NCI-H1417 (cell line): Measurements from ENCODE around the gene NTPCR.
"Not testable (repeated sequence)": the region's sequence is repeated elsewhere in the genome, so short reads cannot be mapped to it uniquely, and the experiment has no call there.

Source experiments
- DNase-seq, 3 experiments: peaks; one replicate each; lab custom pipeline; 2025; lab: John Stamatoyannopoulos, UW

The NTPCR gene

GRCh38 chr1:232950197-232951176, at the start of gene NTPCR:
Gene NTPCR (plus strand): TSS chr1:232950611. CDS start chr1:232950711, 100 bp downstream.
- DNase-seq, result peak; percentile 87 to 96 (median 87)

GRCh38 chr1:232900818-232901217, 49.6 kb upstream of the NTPCR start:
- no peak for DNase-seq

- DNase-seq, result no peak
Measured at GRCh38 chr1:232901255-232901654, 49.2 kb upstream of the NTPCR start.

- no peak for DNase-seq
Measured at GRCh38 chr1:232902774-232903350, 47.5 kb upstream of the NTPCR start.

- DNase-seq, result no peak
Measured at GRCh38 chr1:232904131-232904530, 46.3 kb upstream of the NTPCR start.

- DNase-seq, result no peak
Measured at GRCh38 chr1:232904566-232904965, 45.8 kb upstream of the NTPCR start.

- no peak for DNase-seq
Measured at GRCh38 chr1:232905331-232906034, 44.9 kb upstream of the NTPCR start.

GRCh38 chr1:232906441-232906840, 44.0 kb upstream of the NTPCR start:
- peak in 1 of 3 experiments; percentile 9 for DNase-seq

GRCh38 chr1:232908831-232909230, 41.6 kb upstream of the NTPCR start:
- DNase-seq, result peak in 1 of 3 experiments; percentile 10

- DNase-seq, result no peak
Measured at GRCh38 chr1:232909752-232910151, 40.7 kb upstream of the NTPCR start.

- no peak for DNase-seq
Measured at GRCh38 chr1:232911027-232911599, 39.3 kb upstream of the NTPCR start.

- no peak for DNase-seq
Measured at GRCh38 chr1:232912845-232913580, 37.4 kb upstream of the NTPCR start.

GRCh38 chr1:232914271-232914670, 36.1 kb upstream of the NTPCR start:
- not testable (repeated sequence) for DNase-seq

GRCh38 chr1:232915212-232915611, 35.2 kb upstream of the NTPCR start:
- DNase-seq, result no peak

GRCh38 chr1:232917053-232917452, 33.4 kb upstream of the NTPCR start:
- no peak for DNase-seq

- no peak for DNase-seq
Measured at GRCh38 chr1:232921381-232921780, 29.0 kb upstream of the NTPCR start.

GRCh38 chr1:232922485-232922884, 27.9 kb upstream of the NTPCR start:
- DNase-seq, result no peak

GRCh38 chr1:232923739-232924386, 26.5 kb upstream of the NTPCR start:
- no peak for DNase-seq

GRCh38 chr1:232924874-232925273, 25.5 kb upstream of the NTPCR start:
- DNase-seq, result no peak

GRCh38 chr1:232925421-232926220, 24.8 kb upstream of the NTPCR start:
- DNase-seq, result peak in 1 of 3 experiments; percentile 40
